K562 (cell line): ENCODE measurements around the gene UBQLNL.

Experiments
- CBX5 ChIP-seq: IDR thresholded peaks from 2 replicates; pipeline ENCODE4 v1.6.1; 2014; ENCODE audit warnings: low read depth, borderline replicate concordance
- CTBP1 ChIP-seq: fragments of 450-650 bp; IDR thresholded peaks from 2 replicates; pipeline ENCODE4 v1.6.1; 2016; ENCODE audit warnings: borderline replicate concordance
- HLTF ChIP-seq: fragments of 450-650 bp; IDR thresholded peaks from 2 replicates; pipeline ENCODE4 v1.6.1; 2016
- POLR2AphosphoS2 ChIP-seq: IDR thresholded peaks from 2 replicates; pipeline ENCODE4 v1.6.1; 2012; ENCODE audit warnings: low read length, improper control_type of control experiment
- RBFOX2 ChIP-seq: fragments of 200-400 bp; formaldehyde crosslinking; IDR thresholded peaks from 2 replicates; pipeline ENCODE4 v1.6.1; 2017; ENCODE audit warnings: low read depth, mild to moderate bottlenecking, low read length, moderate library complexity

DNA sequence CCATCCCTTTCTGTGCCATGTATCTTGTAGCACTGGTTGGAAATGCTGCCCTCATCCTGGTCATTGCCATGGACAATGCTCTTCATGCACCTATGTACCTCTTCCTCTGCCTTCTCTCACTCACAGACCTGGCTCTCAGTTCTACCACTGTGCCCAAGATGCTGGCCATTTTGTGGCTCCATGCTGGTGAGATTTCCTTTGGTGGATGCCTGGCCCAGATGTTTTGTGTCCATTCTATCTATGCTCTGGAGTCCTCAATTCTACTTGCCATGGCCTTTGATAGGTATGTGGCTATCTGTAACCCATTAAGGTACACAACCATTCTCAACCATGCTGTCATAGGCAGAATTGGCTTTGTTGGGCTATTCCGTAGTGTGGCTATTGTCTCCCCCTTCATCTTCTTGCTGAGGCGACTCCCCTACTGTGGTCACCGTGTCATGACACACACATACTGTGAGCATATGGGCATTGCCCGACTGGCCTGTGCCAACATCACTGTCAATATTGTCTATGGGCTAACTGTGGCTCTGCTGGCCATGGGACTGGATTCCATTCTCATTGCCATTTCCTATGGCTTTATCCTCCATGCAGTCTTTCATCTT is 27.6 kb downstream of the UBQLNL start:
- TF ChIP-seq CTBP1 (no peak), HLTF (no peak), RBFOX2 (no peak), CBX5 (no peak), POLR2AphosphoS2 (no peak)
